SK-N-SH treated with all-trans-retinoic acid at 6 μM for 48 hours (cell line): ENCODE measurements around the gene CCNL2.

Experiments
- ATAC-seq: fragments of 200-7000 bp; cut with Tn5 transposase; 3 replicates; pipeline ENCODE4 v1.9.1; 2020; ENCODE audit warnings: mild to moderate bottlenecking, moderate library complexity
- ARNTL ChIP-seq: fragments of 450-650 bp; formaldehyde crosslinking; IDR thresholded peaks from 2 replicates; pipeline ENCODE4 v1.5.0; 2020; ENCODE audit warnings: low read depth, mild to moderate bottlenecking, moderate library complexity, borderline replicate concordance
- BACH2 ChIP-seq: fragments of 250-450 bp; sonication (Bioruptor Pico); IDR thresholded peaks from 2 replicates; pipeline ENCODE4 v1.9.0; 2021; ENCODE audit warnings: mild to moderate bottlenecking, borderline replicate concordance
- CREB5 ChIP-seq: fragments of 250-450 bp; sonication (Bioruptor Pico); IDR thresholded peaks from 2 replicates; pipeline ENCODE4 v1.5.1; 2020; ENCODE audit warnings: low read depth, mild to moderate bottlenecking, moderate library complexity
- CSDC2 ChIP-seq: fragments of 250-450 bp; sonication (Bioruptor Pico); IDR thresholded peaks from 2 replicates; pipeline ENCODE4 v1.5.0; 2020; ENCODE audit warnings: mild to moderate bottlenecking, moderate library complexity
- CSRNP3 ChIP-seq: fragments of 250-450 bp; sonication (Bioruptor Pico); IDR thresholded peaks from 2 replicates; pipeline ENCODE4 v1.5.1; 2021; ENCODE audit warnings: mild to moderate bottlenecking, moderate library complexity
- ESRRG ChIP-seq: fragments of 250-450 bp; sonication (Bioruptor Pico); IDR thresholded peaks from 2 replicates; pipeline ENCODE4 v1.6.1; 2021; ENCODE audit warnings: mild to moderate bottlenecking
- GLIS3 ChIP-seq: fragments of 250-450 bp; sonication (Bioruptor Pico); IDR thresholded peaks from 2 replicates; pipeline ENCODE4 v1.5.0; 2020; ENCODE audit warnings: mild to moderate bottlenecking, moderate library complexity
- ISL1 ChIP-seq: fragments of 250-450 bp; sonication (Bioruptor Pico); IDR thresholded peaks from 2 replicates; pipeline ENCODE4 v2.1.2; 2022; ENCODE audit warnings: mild to moderate bottlenecking, moderate library complexity
- OSR1 ChIP-seq: fragments of 250-450 bp; sonication (Bioruptor Pico); IDR thresholded peaks from 2 replicates; pipeline ENCODE4 v1.8.0; 2022; ENCODE audit warnings: moderate library complexity, mild to moderate bottlenecking, inconsistent platforms
- PATZ1 ChIP-seq: fragments of 250-450 bp; sonication (Bioruptor Pico); IDR thresholded peaks from 2 replicates; pipeline ENCODE4 v1.8.0; 2020; ENCODE audit warnings: mild to moderate bottlenecking, moderate library complexity, borderline replicate concordance
- POU6F1 ChIP-seq: fragments of 250-450 bp; sonication (Bioruptor Pico); IDR thresholded peaks from 2 replicates; pipeline ENCODE4 v1.8.0; 2021; ENCODE audit warnings: low read depth, mild to moderate bottlenecking, moderate library complexity, borderline replicate concordance
- PPARA ChIP-seq: fragments of 250-450 bp; sonication (Bioruptor Pico); IDR thresholded peaks from 2 replicates; pipeline ENCODE4 v1.5.0; 2020; ENCODE audit warnings: mild to moderate bottlenecking, borderline replicate concordance
- RARB ChIP-seq: fragments of 250-450 bp; sonication (Bioruptor Pico); IDR thresholded peaks from 2 replicates; pipeline ENCODE4 v1.8.0; 2021; ENCODE audit warnings: mild to moderate bottlenecking, moderate library complexity
- SNAI2 ChIP-seq: fragments of 250-450 bp; sonication (Bioruptor Pico); IDR thresholded peaks from 2 replicates; pipeline ENCODE4 v1.5.0; 2020; ENCODE audit warnings: mild to moderate bottlenecking, moderate library complexity
- TCF4 ChIP-seq: fragments of 250-450 bp; sonication (Bioruptor Pico); IDR thresholded peaks from 2 replicates; pipeline ENCODE4 v1.8.0; 2021; ENCODE audit warnings: mild to moderate bottlenecking, moderate library complexity, borderline replicate concordance
- TOX ChIP-seq: fragments of 250-450 bp; sonication (Bioruptor Pico); IDR thresholded peaks from 2 replicates; pipeline ENCODE4 v1.8.0; 2021; ENCODE audit warnings: mild to moderate bottlenecking, moderate library complexity, borderline replicate concordance
- TSHZ2 ChIP-seq: fragments of 250-450 bp; sonication (Bioruptor Pico); IDR thresholded peaks from 2 replicates; pipeline ENCODE4 v1.5.0; 2020; ENCODE audit warnings: mild to moderate bottlenecking, moderate library complexity
- ZFP3 ChIP-seq: fragments of 250-450 bp; sonication (Bioruptor Pico); IDR thresholded peaks from 2 replicates; pipeline ENCODE4 v1.5.0; 2020; ENCODE audit warnings: mild to moderate bottlenecking, moderate library complexity
- ZFP30 ChIP-seq: fragments of 450-650 bp; formaldehyde crosslinking; IDR thresholded peaks from 2 replicates; pipeline ENCODE4 v1.5.0; 2022; ENCODE audit warnings: mild to moderate bottlenecking, moderate library complexity
- ZNF565 ChIP-seq: fragments of 450-650 bp; formaldehyde crosslinking; conservative IDR thresholded peaks from 2 replicates; pipeline ENCODE4 v1.5.0; 2020; ENCODE audit warnings: low read depth, mild to moderate bottlenecking, moderate library complexity
- ZNF70 ChIP-seq: fragments of 450-650 bp; formaldehyde crosslinking; IDR thresholded peaks from 2 replicates; pipeline ENCODE4 v1.5.0; 2020; ENCODE audit warnings: mild to moderate bottlenecking, moderate library complexity

Gene CCNL2

GRCh38 chr1:1420654-1421141 lies 21.6 kb upstream of the CCNL2 start:
- TF ChIP-seq ISL1, result no peak
- TF ChIP-seq CSDC2 (CRISPR knock-in tag), result no peak
- TF ChIP-seq CSRNP3, result no peak
- no peak for TF ChIP-seq RARB
- TF ChIP-seq TOX, result no peak
- TF ChIP-seq, all 23 proteins: peak for 0
- ATAC-seq, result no peak

GRCh38 chr1:1419813-1420653 lies 20.9 kb upstream of the CCNL2 start:
- ATAC-seq, result no peak
- TF ChIP-seq SNAI2 (CRISPR knock-in tag) (no peak), PATZ1 (CRISPR knock-in tag) (no peak), ARNTL (CRISPR knock-in tag) (no peak), OSR1 (CRISPR knock-in tag) (no peak), TOX (no peak), POU6F1 (CRISPR knock-in tag) (no peak), TCF4 (CRISPR knock-in tag) (no peak), CSRNP3 (no peak), PPARA (CRISPR knock-in tag) (no peak), ZNF70 (CRISPR knock-in tag) (no peak), ZFP30 (no peak), RARB (no peak), ZFP3 (CRISPR knock-in tag) (no peak), GLIS3 (CRISPR knock-in tag) (no peak), TSHZ2 (CRISPR knock-in tag) (no peak)
- TF ChIP-seq, all 23 proteins: peak for 0

- no peak for ATAC-seq
- TF ChIP-seq SNAI2 (CRISPR knock-in tag) (no peak), ZNF565 (CRISPR knock-in tag) (no peak), PATZ1 (CRISPR knock-in tag) (no peak), ISL1 (no peak), CREB5 (CRISPR knock-in tag) (no peak), RARB (no peak), BACH2 (CRISPR knock-in tag) (no peak), ZNF70 (CRISPR knock-in tag) (no peak), ESRRG (CRISPR knock-in tag) (no peak), CSRNP3 (no peak)
These were observed 20.3 kb upstream of the CCNL2 start for GRCh38 chr1:1419363-1419812.
